Nephron progenitor cell (in vitro differentiated cells): Measurements from ENCODE around the gene MCEMP1.

ENCODE experiments used
- DNase-seq: peaks from one replicate; pipeline ENCODE4 v3.0.0; 2021
- H3K27ac Mint-ChIP-seq: 2 replicates; pipeline ENCODE4 v1.8.0; 2021; ENCODE audit warnings: mild to moderate bottlenecking, moderate library complexity, mixed read lengths
- H3K27me3 Mint-ChIP-seq: 2 replicates; pipeline ENCODE4 v1.8.0; 2021; ENCODE audit warnings: mild to moderate bottlenecking, low read depth, mixed read lengths; ENCODE audit not compliant: poor library complexity
- H3K36me3 Mint-ChIP-seq: 2 replicates; pipeline ENCODE4 v1.8.0; 2021; ENCODE audit warnings: low read depth, mixed read lengths
- H3K4me1 Mint-ChIP-seq: 2 replicates; pipeline ENCODE4 v1.8.0; 2021; ENCODE audit warnings: mixed read lengths
- H3K4me3 Mint-ChIP-seq: 2 replicates; pipeline ENCODE4 v1.8.0; 2021; ENCODE audit warnings: mild to moderate bottlenecking, moderate library complexity, mixed read lengths
- H3K9me3 Mint-ChIP-seq: 2 replicates; pipeline ENCODE4 v1.8.0; 2021; ENCODE audit warnings: mild to moderate bottlenecking, moderate library complexity, mixed read lengths
- CTCF ChIP-seq: fragments of 200-600 bp; sonication (generic); IDR thresholded peaks from 2 replicates; pipeline ENCODE4 v1.5.0; 2021; ENCODE audit warnings: antibody characterized with exemption

The MCEMP1 gene

GRCh38 chr19:7692417-7693088 is 15.7 kb downstream of the MCEMP1 start:
- H3K27ac Mint-ChIP-seq = no peak overlapping the region
- DNase-seq = no peak
- no peaks in the 10 kb centered on the region for H3K9me3 Mint-ChIP-seq
- no peaks in the 10 kb centered on the region for H3K36me3 Mint-ChIP-seq
- no peak for TF ChIP-seq CTCF
- H3K27me3 Mint-ChIP-seq = peaks cover 21% of the 10 kb centered on the region
- no peaks in the 10 kb centered on the region for H3K4me1 Mint-ChIP-seq
- H3K4me3 Mint-ChIP-seq = no peak overlapping the region

GRCh38 chr19:7694499-7694898 is 17.6 kb downstream of the MCEMP1 start:
- no peak overlapping the region for H3K27ac Mint-ChIP-seq
- no peaks in the 10 kb centered on the region for H3K9me3 Mint-ChIP-seq
- no peak for TF ChIP-seq CTCF
- no peak for DNase-seq
- no peaks in the 10 kb centered on the region for H3K4me1 Mint-ChIP-seq
- no peaks in the 10 kb centered on the region for H3K36me3 Mint-ChIP-seq
- peaks cover 39% of the 10 kb centered on the region for H3K27me3 Mint-ChIP-seq
- no peak overlapping the region for H3K4me3 Mint-ChIP-seq

GRCh38 chr19:7697721-7698287 is 20.9 kb downstream of the MCEMP1 start:
- peaks cover 56% of the 10 kb centered on the region for H3K27me3 Mint-ChIP-seq
- H3K4me3 Mint-ChIP-seq = no peak overlapping the region
- DNase-seq = no peak
- no peaks in the 10 kb centered on the region for H3K9me3 Mint-ChIP-seq
- TF ChIP-seq CTCF = no peak
- no peak overlapping the region for H3K27ac Mint-ChIP-seq
- H3K36me3 Mint-ChIP-seq = no peaks in the 10 kb centered on the region
- no peaks in the 10 kb centered on the region for H3K4me1 Mint-ChIP-seq

GRCh38 chr19:7698583-7698982 is 21.7 kb downstream of the MCEMP1 start:
- no peaks in the 10 kb centered on the region for H3K36me3 Mint-ChIP-seq
- H3K4me1 Mint-ChIP-seq = no peaks in the 10 kb centered on the region
- TF ChIP-seq CTCF = no peak
- H3K27me3 Mint-ChIP-seq = peaks cover 64% of the 10 kb centered on the region
- H3K4me3 Mint-ChIP-seq = no peak overlapping the region
- no peaks in the 10 kb centered on the region for H3K9me3 Mint-ChIP-seq
- no peak for DNase-seq
- no peak overlapping the region for H3K27ac Mint-ChIP-seq

GRCh38 chr19:7699003-7699402 is 22.1 kb downstream of the MCEMP1 start:
- TF ChIP-seq CTCF = no peak
- no peak overlapping the region for H3K4me3 Mint-ChIP-seq
- H3K9me3 Mint-ChIP-seq = no peaks in the 10 kb centered on the region
- no peaks in the 10 kb centered on the region for H3K4me1 Mint-ChIP-seq
- H3K36me3 Mint-ChIP-seq = no peaks in the 10 kb centered on the region
- H3K27ac Mint-ChIP-seq = no peak overlapping the region
- no peak for DNase-seq
- H3K27me3 Mint-ChIP-seq = peaks cover 68% of the 10 kb centered on the region
